HG03342 (cell line): ENCODE results near the gene CHORDC1.
"Not testable (repeated sequence)": the region's sequence is repeated elsewhere in the genome, so short reads cannot be mapped to it uniquely, and the experiment has no call there.

Experiments
- ATAC-seq: cut with Tn5 transposase; IDR thresholded peaks from one replicate; pipeline ENCODE4 v1.9.1; 2021; ENCODE audit warnings: mild to moderate bottlenecking, moderate library complexity; ENCODE audit not compliant: unreplicated experiment

The CHORDC1 gene

DNA sequence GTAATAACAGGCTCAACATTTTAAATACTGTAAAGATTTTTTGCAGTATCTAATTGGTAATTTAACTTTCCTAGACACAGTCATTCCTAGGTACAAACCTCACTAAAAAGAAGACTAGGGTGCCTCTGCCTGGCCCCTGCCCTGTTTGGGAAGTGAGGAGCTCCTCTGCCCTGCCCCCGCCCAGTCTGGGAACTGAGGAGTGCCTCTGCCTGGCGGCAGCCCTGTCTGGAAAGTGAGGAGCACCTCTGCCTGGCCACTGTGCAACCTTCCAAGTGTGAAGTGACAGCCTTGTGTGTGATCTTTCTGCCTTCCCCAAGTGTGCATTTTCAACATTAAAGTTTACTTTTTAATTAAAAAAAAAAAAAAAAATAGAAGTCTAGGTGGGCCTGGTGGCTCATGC lies 4.2 kb downstream of the CHORDC1 start:
- ATAC-seq = no peak

DNA sequence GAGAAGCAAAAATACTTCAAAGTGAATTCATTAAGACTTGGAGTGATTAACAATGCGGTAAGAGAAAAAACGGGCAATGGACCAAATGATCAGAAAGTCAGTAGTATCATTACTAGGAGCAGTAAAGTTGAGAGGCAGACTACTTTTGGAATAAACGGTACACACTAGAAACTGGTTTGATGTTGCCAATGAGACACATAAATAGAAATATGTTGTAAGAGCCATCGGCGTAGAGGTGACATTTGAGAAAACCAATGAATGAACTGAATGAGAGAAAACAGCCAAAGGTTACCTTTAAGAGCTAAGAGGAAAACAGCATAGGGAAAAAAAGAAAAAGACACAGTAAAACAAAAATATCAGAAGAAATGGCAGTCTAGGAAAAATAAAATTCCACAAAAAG lies 6.2 kb downstream of the CHORDC1 start:
- ATAC-seq = no peak

DNA sequence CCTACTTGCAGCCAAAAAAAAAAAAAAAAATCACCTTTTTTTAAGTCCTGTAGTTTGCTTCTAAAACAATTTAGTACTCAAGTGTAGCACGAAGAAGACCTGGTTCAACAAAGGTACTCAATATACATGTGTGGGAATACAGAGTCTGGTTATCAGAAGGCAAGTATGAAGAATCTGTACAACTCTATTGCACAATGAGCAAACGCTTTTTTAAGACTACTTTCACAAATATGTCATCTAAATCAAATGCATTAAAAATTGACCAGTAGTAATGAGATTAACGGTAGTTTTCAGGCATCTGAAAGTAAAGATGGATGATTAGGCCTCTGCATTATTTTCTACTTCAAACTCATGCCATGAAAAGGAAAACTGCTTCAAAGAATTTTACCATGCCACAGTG lies 9.5 kb downstream of the CHORDC1 start:
- no peak for ATAC-seq

DNA sequence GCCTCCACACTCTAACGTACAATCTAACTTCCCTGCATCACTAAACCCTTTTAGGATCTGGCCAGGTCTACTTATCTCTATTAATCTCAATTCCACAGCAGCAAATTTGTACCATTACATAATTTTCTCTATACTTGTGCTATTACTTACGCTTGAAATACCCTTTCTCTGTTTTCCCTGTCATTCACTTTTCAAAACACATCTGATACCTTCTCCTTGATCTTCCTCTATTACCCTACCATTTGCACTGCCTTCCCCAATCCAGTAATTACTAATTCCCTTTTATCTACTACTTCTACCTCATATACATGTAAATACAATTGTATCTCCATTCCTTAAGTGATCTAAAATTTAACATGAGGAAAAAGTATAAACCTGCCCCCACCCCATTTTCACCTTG lies 14.0 kb downstream of the CHORDC1 start:
- ATAC-seq = no peak

DNA sequence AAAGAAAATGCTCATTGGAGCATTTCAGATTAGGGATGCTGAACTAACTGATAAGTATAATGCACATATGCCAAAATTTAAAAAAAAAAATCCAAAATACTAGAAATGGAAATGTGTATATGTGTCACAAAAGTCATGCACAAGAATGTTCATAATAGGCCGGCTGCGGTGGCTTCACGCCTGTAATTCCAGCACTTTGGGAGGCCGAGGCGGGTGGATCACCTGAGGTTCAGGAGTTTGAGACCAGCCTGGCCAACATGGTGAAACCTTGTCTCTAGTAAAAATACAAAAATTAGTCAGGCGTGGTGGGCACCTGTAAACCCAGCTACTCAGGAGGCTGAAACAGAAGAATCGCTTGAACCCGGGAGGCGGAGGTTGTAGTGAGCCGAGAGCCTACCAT lies 14.9 kb downstream of the CHORDC1 start:
- ATAC-seq = not testable (repeated sequence)

DNA sequence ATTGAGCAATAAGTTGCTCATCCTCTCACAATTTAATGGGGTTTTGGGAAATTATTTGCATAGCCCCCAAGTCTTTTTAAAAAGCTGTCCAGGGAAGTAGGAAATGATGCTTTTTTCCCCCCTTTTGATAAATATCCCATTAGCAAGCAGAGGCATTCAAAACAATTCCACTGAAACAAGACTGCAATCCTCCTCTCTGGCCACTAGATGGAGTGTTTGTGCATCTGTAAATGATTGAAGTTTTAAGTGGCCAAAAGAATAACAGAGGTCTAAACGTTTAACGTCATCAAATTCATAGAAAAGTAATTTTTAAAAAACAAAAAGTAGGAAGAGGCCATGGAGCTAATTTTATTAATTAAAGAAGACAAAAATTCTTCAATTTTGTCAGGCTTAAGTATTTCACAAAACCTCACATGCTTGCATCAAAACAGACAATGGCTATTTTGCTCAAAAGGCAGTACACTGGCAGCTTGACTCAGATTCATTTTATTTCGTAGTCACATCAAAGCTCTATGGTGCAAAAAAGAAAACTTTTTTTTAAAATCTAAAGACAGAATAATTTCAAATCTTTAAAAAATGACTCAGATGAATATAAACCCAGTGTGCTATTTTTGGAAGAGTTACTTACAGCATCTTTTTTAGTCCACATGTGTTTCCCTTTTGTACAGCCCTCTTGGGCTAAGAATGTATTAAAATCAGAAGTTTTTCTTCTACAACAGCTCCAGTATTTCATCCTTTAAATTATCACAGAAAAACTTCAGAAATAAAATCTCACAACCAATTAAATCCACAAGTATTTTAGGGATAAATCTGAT lies 17.8 kb downstream of the CHORDC1 start:
- peak; percentile 89 for ATAC-seq

DNA sequence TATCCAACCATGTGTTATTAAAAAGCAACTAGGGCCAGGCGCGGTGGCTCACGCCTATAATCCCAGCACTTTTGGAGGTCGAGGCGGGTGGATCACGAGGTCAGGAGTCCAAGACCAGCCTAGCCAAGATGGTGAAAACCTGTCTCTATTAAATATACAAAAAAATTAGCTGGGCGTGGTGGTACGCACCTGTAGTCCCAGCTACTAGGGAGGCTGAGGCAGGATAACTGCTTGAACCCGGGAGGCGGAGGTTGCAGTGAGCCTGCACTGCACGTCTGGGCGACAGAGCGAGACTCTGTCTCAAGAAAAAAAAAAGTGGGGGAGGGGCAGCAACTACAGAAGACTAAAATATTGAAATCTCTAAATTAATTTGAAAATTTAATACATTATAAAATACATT lies 18.4 kb downstream of the CHORDC1 start:
- no peak for ATAC-seq

DNA sequence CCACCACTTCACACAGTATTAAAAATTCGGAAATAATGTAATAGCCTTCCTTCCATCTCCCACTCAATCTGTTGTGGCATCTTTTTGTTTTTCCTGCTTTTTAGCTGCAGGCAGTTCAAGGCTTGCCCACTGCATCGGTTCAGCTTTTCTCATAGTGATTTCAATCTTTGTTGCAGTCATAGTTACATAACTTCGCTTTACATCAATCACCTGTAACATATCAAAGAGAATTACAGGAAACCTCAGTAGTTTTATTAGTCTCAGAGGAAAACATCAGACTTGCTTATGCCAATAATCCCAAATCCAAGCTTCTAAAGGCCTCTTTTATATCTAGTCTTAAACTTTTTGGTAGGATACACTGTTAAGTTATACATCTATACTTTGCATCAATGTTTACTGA lies 20.5 kb downstream of the CHORDC1 start:
- no peak for ATAC-seq

DNA sequence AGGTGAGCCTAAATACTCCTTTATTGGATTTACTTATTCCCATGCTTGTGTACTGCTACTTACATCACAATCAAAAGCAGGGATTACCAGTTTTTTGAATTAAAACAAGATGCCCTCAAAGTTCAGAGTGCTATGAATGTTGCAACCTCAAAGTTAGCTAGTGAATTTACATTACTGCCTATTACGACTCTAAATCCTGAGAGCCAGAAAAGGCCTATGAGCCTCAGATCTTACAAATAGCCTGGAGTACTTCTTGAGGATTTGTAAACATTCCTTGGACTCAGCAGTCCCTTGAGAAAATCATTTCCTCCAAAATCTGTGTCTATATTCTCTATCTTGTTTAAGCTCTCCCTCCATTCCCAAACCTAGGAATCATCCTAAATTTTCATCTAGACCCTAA lies 25.5 kb downstream of the CHORDC1 start:
- no peak for ATAC-seq

DNA sequence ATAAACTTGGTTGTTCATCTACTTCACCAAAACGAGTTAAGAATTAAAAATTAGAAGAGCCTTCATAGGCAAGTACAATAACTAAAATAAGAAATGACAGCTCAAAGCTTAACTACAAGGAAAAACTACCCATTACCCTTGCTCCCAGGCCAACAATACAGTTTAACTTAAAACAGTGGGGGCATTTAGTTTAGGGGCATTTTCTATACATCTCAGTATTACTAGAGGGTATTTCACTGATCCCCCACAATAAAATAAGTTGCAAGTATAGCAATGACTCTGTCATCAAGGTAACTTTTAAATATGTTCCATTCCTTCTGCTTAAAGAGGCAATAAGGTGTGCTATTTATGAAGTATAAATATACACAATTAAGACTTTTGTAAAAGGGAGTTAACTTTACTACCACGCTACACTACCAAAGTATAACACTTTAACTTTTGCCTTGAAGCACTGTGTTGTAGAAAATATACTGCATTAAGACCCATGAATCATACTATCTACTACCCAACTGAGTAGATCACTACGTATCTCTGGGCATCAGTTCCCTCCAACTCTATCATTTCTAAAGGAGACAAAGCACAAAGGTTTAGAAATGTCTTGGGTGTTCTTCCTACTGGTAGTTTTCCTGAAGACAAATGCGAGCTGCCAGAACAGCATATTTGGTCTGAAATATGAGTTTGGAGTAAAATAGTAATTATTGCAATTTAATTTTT lies 29.8 kb downstream of the CHORDC1 start:
- no peak for ATAC-seq

DNA sequence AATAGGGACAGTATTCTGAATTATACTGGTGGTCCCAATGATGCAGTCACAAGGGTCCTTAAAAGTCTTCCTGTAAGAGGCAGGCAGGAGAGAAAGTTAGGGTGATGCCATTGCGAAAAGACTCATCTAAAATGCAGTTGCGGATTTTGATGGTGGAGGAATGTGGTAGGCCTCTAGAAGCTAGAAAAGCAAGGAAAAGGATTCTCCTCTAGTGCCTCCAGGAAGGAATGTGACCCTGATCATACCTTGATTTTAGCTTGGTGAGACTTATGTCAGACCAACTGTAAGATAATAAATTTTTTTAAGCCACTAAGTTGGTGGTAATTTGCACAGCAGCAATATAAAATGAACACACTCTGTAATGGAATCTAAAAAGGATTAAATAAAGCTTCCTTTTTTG lies 33.8 kb downstream of the CHORDC1 start:
- no peak for ATAC-seq

DNA sequence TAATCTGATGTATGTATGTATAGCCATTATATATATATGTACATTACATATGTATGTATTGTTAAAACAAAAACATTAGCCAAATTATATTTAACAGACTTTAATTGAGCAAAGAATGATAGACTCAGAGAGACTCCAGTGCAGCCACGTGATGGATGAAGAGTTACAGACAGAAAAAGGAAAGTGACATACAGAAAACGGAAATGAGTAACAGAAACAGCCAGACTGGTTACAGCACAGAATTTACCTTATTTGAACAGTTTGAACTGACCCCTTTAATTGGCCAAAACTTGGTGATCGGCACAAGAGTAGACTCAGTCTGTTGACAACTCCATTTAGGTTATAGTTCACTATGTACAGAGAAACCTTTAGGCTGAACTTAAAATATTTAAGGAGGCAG lies 35.0 kb downstream of the CHORDC1 start:
- ATAC-seq = peak; percentile 39

DNA sequence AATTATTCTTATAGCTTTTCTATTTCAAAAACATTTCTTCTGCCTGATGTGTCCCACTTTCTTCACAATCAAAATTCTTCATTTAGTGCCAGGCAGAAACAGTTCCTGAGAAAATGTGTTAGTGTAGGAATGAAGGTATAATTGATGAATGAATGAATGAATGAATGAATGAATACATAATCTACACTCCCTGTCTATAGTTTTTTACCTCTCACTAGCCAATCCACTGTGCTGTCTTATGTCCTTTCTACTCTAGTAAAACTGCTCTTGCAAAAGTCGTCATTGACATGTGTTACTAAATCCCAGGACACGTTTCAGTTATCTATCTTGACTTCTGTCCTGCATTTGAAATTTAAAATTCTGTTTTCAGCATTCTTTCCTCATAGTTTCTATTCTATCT lies 42.9 kb downstream of the CHORDC1 start:
- no peak for ATAC-seq

DNA sequence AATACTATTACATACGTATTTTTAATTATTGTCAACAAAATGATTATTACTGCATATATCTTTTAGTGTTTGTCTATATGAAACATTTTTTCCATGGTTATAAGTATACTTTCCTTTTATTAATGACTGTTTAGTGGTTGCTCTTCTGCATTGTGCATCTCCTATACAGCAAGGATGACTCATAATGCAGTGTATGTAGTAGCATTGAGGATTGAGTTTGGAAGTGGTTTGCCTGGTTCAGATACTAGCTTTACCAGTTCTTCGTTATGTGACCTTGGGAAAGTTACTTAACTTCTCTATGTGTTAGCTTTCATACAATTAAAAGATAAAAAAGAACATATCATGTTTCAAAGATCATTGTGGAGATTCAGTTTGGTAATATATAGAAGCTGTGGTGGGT lies 44.1 kb downstream of the CHORDC1 start:
- no peak for ATAC-seq

DNA sequence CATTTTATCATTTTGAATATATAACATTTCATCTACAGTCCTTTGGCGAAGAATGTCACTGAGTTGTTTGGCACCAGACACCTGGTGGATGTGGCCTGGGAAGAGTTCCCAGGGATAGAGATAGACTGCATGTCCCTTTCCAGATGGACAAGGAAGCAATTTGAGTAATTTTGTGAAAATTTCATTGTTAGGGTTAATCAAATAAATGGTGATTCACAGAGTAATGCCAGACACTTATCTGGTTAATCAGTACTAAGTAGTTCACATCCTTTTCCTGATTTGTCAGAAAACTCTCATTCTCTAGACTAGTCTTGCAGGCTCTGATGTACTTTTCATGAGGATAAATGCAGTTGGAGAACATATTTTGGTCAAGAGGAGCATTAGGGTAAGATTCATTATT lies 46.8 kb downstream of the CHORDC1 start:
- no peak for ATAC-seq

DNA sequence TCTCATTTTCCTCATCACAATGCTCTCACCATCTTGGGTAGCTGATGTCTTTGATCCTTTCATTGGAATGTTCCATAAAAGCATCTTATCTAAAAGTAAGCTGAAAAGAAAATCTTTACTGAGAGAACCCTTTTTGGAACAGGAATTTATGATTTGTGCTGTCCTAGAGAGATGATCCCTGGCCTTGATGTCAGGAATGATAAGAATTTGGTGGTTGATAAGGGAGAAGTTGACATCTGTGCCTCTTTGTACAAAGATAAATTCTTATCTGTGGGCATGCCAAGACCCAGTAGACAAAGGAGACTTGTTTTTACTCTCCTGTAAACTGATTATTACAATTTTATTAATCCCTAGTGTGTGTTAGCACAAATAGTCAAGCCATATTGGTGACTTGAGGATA lies 51.5 kb downstream of the CHORDC1 start:
- ATAC-seq = no peak

DNA sequence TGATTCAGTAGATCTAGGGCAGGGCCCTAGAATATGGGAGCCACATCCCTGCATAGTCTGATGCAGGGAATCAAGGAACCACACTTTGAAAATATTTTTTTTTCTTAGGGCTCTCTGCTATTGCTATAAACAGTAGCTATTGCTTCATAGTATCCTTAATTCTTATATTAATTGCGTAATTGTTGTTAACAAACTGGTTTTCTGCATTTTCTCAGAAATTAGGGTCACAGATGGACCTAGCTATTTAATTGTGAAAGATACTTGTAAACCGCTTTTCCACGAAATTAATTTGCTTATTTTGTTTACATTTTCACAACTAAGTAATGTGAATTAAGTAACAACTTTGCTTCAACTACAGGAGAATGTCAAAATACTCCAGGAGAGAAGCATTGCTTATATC lies 54.3 kb downstream of the CHORDC1 start:
- ATAC-seq = no peak

DNA sequence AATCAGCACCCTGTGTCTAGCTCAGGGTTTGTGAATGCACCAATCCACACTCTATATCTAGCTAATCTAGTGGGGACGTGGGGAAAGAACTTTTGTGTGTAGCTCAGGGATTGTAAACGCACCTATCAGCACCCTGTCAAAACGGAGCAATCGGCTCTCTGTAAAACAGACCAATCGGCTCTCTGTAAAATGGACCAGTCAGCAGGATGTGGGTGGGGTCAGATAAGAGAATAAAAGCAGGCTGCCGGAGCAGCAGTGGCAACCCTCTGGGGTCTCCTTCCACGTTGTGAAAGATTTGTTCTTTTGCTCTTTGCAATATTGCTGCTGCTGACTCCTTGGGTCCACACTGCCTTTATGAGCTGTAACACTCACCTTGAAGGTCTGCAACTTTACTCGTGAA lies 55.1 kb downstream of the CHORDC1 start:
- ATAC-seq = not testable (repeated sequence)

DNA sequence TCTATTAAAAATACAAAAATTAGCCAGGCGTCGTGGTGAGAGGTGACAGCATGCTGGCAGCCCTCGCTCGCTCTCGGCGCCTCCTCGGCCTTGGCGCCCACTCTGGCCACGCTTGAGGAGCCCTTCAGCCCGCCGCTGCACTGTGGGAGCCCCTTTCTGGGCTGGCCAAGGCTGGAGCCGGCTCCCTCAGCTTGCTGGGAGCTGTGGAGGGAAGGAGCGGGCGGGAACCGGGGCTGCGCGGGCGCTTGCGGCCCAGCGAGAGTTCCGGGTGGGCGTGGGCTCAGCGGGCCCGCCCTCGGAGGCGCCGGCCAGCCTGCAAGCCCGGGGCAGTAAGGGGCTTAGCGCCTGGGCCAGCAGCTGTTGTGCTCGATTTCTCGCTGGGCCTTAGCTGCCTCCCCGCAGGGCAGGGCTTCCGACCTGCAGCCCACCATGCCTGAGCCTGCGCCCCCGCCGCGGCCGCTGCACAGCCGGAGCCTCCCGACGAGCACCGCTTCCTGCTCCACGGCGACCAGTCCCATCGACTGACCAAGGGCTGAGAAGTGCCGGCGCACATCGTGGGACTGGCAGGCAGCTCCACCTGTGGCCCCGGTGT lies 55.8 kb downstream of the CHORDC1 start:
- not testable (repeated sequence) for ATAC-seq
